Thymus (tissue), 14 donors: ENCODE results near the gene SEPTIN8. TPM values are rescaled to one million over a fixed set of nuclear protein-coding genes. Genes with fewer than 3 reads are reported as not detected.
A peak's percentile ranks its signal among the peaks of the same experiment; 100 is the strongest.

Experiments
- DNase-seq, 9 donors: peaks; one replicate each; pipeline ENCODE4 v3.0.0-alpha.2; 2013; ENCODE audit warnings: low spot score in 9 of 9, low read depth in 6 of 9, missing footprints in 1 of 9
- H3K27ac ChIP-seq, 2 donors: one replicate each; pipeline ENCODE4 v1.5.1; 2013; ENCODE audit warnings: control low read depth in 1 of 2, low read depth in 1 of 2, low read length in 1 of 2, mild to moderate bottlenecking in 1 of 2, moderate library complexity in 1 of 2
- H3K27me3 ChIP-seq, 2 donors: one replicate each; pipeline ENCODE4 v1.5.1; 2013; ENCODE audit warnings: low read length in 1 of 2; ENCODE audit not compliant: control insufficient read depth in 2 of 2, insufficient read depth in 1 of 2
- H3K36me3 ChIP-seq, 2 donors: one replicate each; pipeline ENCODE4 v1.5.1; 2013; ENCODE audit warnings: low read length in 1 of 2, mild to moderate bottlenecking in 1 of 2, moderate library complexity in 1 of 2; ENCODE audit not compliant: control insufficient read depth in 2 of 2, insufficient read depth in 2 of 2
- H3K4me1 ChIP-seq, 2 donors: one replicate each; pipeline ENCODE4 v1.5.1; 2013; ENCODE audit warnings: low read length in 2 of 2; ENCODE audit not compliant: control insufficient read depth in 2 of 2, insufficient read depth in 2 of 2
- H3K4me3 ChIP-seq, 2 donors: one replicate each; pipeline ENCODE4 v1.5.1; 2013; ENCODE audit warnings: low read length in 2 of 2, control low read depth in 1 of 2, mild to moderate bottlenecking in 1 of 2
- H3K9me3 ChIP-seq, 2 donors: one replicate each; pipeline ENCODE4 v1.5.1; 2013; ENCODE audit warnings: low read length in 1 of 2, mild to moderate bottlenecking in 1 of 2; ENCODE audit not compliant: control insufficient read depth in 2 of 2, insufficient read depth in 1 of 2
- WGBS: extraction: QIAGEN DNeasy Blood & Tissue Kit; methylation state at CpG from one replicate; pipeline ENCODE4 v1.1.7; 2013; 5-methylcytosine and 5-hydroxymethylcytosine counted together
- long read RNA-seq, 10 donors: transcript quantifications; one replicate each; lab custom pipeline, GENCODE V29; 2026
- polyA plus RNA-seq: library from polyadenylated mRNA; stranded (reverse); fragments of 200-250 nt; gene quantifications from one replicate; pipeline ENCODE4 v1.2.3, GENCODE V29; 2013
- total RNA-seq: library from RNA; stranded (reverse); fragments of 120-200 nt; gene quantifications from one replicate; pipeline ENCODE4 v1.2.4, GENCODE V29; 2013
- donor health status: healthy.

Gene SEPTIN8
- 17.8 TPM for total RNA-seq
- polyA plus RNA-seq: 13.8 TPM
- long read RNA-seq, donor 1: 0 reads
- long read RNA-seq, donor 2: 0 reads
- long read RNA-seq, donor 3, full-length matches to known transcripts: 3 of 3 reads
- long read RNA-seq, donor 3, partial matches to known transcripts: 0 of 3 reads
- long read RNA-seq, donor 3, other reads (novel, unspliced or antisense): 0 of 3 reads
- long read RNA-seq, donor 4, partial matches to known transcripts: 0 of 2 reads
- long read RNA-seq, donor 4, other reads (novel, unspliced or antisense): 0 of 2 reads
- long read RNA-seq, donor 5, full-length matches to known transcripts: 6 of 6 reads
- long read RNA-seq, donor 5, partial matches to known transcripts: 0 of 6 reads
- long read RNA-seq, donor 5, other reads (novel, unspliced or antisense): 0 of 6 reads
- long read RNA-seq, donor 6, full-length matches to known transcripts: 4 of 4 reads
- long read RNA-seq, donor 6, partial matches to known transcripts: 0 of 4 reads
- long read RNA-seq, donor 6, other reads (novel, unspliced or antisense): 0 of 4 reads
- long read RNA-seq, donor 7, full-length matches to known transcripts: 4 of 4 reads
- long read RNA-seq, donor 7, partial matches to known transcripts: 0 of 4 reads
- long read RNA-seq, donor 7, other reads (novel, unspliced or antisense): 0 of 4 reads
- long read RNA-seq, donor 8, full-length matches to known transcripts: 2 of 2 reads
- long read RNA-seq, donor 8, partial matches to known transcripts: 0 of 2 reads
- long read RNA-seq, donor 8, other reads (novel, unspliced or antisense): 0 of 2 reads
- long read RNA-seq, donor 9, full-length matches to known transcripts: 1 of 1 reads
- long read RNA-seq, donor 9, partial matches to known transcripts: 0 of 1 reads
- long read RNA-seq, donor 9, other reads (novel, unspliced or antisense): 0 of 1 reads
- long read RNA-seq, donor 10, full-length matches to known transcripts: 1 of 1 reads
- long read RNA-seq, donor 10, partial matches to known transcripts: 0 of 1 reads
- long read RNA-seq, donor 10, other reads (novel, unspliced or antisense): 0 of 1 reads

- DNase-seq: peak in 1 of 9 donors; percentile 18
- WGBS: 5% methylated on average over 82 of the region's 82 CpGs
- peak within 1 kb of the TSS; percentile 52 to 87 for H3K4me3 ChIP-seq
- no peaks in the 10 kb centered on the region for H3K36me3 ChIP-seq
- peaks cover 9 to 13% of the 10 kb centered on the region in 2 donors for H3K4me1 ChIP-seq
- H3K27ac ChIP-seq: peak within 1 kb of the TSS in 1 of 2 donors; percentile 70
- H3K27me3 ChIP-seq: peaks cover 17 to 73% of the 10 kb centered on the region in 2 donors
- no peaks in the 10 kb centered on the region for H3K9me3 ChIP-seq
Observed at GRCh38 chr5:132777209-132778069, at the start of gene SEPTIN8. TSS of gene SEPTIN8 (minus strand) at chr5:132777239. CDS start at chr5:132777137, 102 bp downstream.

GRCh38 chr5:132826424-132827082, 49.5 kb upstream of the SEPTIN8 start:
- H3K27ac ChIP-seq: no peak overlapping the region
- H3K27me3 ChIP-seq: peaks cover 66 to 99% of the 10 kb centered on the region in 2 donors
- H3K4me3 ChIP-seq: no peak overlapping the region
- H3K36me3 ChIP-seq: no peaks in the 10 kb centered on the region
- no peak for DNase-seq
- WGBS: 89% methylated on average over 6 of the region's 6 CpGs
- H3K9me3 ChIP-seq: peaks cover 0 to 21% of the 10 kb centered on the region in 2 donors
- H3K4me1 ChIP-seq: peaks cover 8 to 22% of the 10 kb centered on the region in 2 donors

- WGBS: 17% methylated on average over 43 of the region's 43 CpGs
- no peak for DNase-seq
- Histone ChIP-seq H3K9me3 (peaks cover 0 to 21% of the 10 kb centered on the region in 2 donors), H3K27ac (no peak overlapping the region), H3K27me3 (peaks cover 68 to 99% of the 10 kb centered on the region in 2 donors), H3K36me3 (no peaks in the 10 kb centered on the region), H3K4me1 (peaks cover 8 to 22% of the 10 kb centered on the region in 2 donors), H3K4me3 (peak overlapping the region in 1 of 2 donors; percentile 48)
Observed at GRCh38 chr5:132825834-132826391, 48.9 kb upstream of the SEPTIN8 start.

- no peak for DNase-seq
- Histone ChIP-seq H3K36me3 (no peaks in the 10 kb centered on the region), H3K4me3 (peak overlapping the region in 1 of 2 donors; percentile 48), H3K27me3 (peaks cover 68 to 99% of the 10 kb centered on the region in 2 donors), H3K9me3 (peaks cover 1 to 21% of the 10 kb centered on the region in 2 donors), H3K27ac (no peak overlapping the region), H3K4me1 (peaks cover 8 to 22% of the 10 kb centered on the region in 2 donors)
- WGBS: 23% methylated on average over 71 of the region's 71 CpGs
Observed at GRCh38 chr5:132825033-132825833, 48.2 kb upstream of the SEPTIN8 start.

GRCh38 chr5:132824426-132824825, 47.4 kb upstream of the SEPTIN8 start:
- Histone ChIP-seq H3K36me3 (no peaks in the 10 kb centered on the region), H3K4me1 (peaks cover 11 to 25% of the 10 kb centered on the region in 2 donors), H3K27me3 (peaks cover 71 to 99% of the 10 kb centered on the region in 2 donors), H3K27ac (no peak overlapping the region), H3K9me3 (peaks cover 1 to 17% of the 10 kb centered on the region in 2 donors), H3K4me3 (no peak overlapping the region)
- no peak for DNase-seq
- 98% methylated on average over 3 of the region's 3 CpGs for WGBS

- no peak overlapping the region for H3K4me3 ChIP-seq
- H3K4me1 ChIP-seq: peaks cover 11 to 25% of the 10 kb centered on the region in 2 donors
- DNase-seq: no peak
- H3K27me3 ChIP-seq: peaks cover 65 to 99% of the 10 kb centered on the region in 2 donors
- WGBS: 94% methylated on average over 7 of the region's 7 CpGs
- no peaks in the 10 kb centered on the region for H3K36me3 ChIP-seq
- no peak overlapping the region for H3K27ac ChIP-seq
- peaks cover 1 to 17% of the 10 kb centered on the region in 2 donors for H3K9me3 ChIP-seq
Observed at GRCh38 chr5:132823481-132824050, 46.5 kb upstream of the SEPTIN8 start.
